SK-MEL-5 (cell line): ENCODE data around the gene NANOS1. TPM values are rescaled to one million over a fixed set of nuclear protein-coding genes. Genes with fewer than 3 reads are reported as not detected.
"Not testable (repeated sequence)": the region's sequence is repeated elsewhere in the genome, so short reads cannot be mapped to it uniquely, and the experiment has no call there.

Experiments used
- DNase-seq: peaks from one replicate; pipeline ENCODE4 v3.0.0-alpha.2; 2016; ENCODE audit warnings: low read depth, low spot score
- in situ Hi-C: cut with HindIII; loops from 2 replicates; pipeline ENCODE4 v1.10.0; 2016; ENCODE audit warnings: low sequenced_read_pairs, high pct_unique_total_duplicates, low pct_unique_long_range_greater_than_20kb
- total RNA-seq: library from RNA; depleted of rRNA; stranded (reverse); fragments of >200 nt; shearing (Covaris generic); gene quantifications from 2 replicates; pipeline ENCODE4 v1.2.3, GENCODE V29; 2014

NANOS1 gene
- total RNA-seq, 1 experiment from 2014 or later = 3.5 TPM

DNA sequence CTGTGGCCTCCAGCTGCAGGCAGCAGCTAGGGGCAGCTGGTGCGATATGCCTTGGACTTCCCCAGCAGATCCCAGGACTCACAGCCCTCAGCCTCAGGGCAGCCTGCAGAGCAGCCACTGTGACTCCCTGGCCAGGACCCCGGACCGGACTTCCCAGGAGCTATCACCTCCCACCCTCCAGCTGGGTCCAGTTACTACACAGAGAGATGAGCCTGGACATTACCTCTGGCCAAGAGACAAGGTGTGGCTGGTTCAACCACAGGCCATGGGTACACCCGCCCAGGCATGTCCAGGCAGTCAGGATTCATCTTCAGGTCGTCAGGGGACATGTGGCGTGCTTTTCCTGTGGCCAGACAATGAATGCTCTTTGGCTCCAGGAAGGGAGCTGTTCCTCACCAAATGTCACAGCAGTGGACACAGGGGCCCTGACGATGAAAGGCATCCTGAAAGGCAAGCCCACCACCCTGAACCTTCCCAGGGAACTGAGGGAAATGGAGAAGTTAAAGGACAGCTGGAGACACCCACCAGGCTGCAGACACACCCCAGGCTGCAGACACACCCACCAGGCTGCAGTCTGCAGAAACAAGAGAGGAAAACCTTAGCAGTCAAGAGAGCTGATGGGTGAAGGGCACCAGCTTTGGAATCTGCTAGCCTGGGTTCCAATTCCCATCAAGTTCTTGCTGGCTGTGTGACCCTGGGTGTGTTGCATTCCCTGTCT lies 25.8 kb upstream of the NANOS1 start:
- in situ Hi-C loops = no loop called here

DNA sequence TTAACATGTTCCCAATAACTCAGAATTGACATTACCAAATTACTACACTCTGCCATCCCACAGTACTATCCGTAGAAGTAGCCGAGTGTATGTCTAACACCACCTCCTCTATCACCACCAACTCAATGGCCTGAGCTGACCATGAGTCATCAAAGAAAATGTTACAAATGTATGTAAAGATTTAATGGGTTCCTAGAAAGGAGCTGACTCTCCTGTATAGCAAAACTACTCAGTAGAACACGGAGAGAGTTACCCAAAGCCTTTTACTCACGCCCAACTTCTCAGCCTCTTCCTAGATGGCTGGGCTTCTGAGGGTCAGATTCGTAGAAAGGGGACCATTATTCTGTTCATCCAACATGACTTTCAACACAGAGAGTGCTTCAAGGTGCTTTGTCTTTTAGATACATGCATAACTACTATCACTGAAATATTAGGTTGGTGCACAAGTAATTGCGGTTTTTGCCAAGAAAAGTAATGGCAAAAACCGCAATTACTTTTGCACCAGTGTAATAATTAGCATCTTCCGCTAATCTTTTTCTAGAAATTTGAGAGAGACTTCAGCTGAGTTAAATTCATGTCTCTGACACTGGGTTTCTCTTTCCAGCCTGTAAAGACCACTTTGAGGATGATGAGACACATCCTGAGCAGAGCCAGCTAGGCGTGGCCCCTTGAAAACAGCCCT lies 24.0 kb upstream of the NANOS1 start:
- in situ Hi-C loops = no loop called here
- DNase-seq = no peak

More for the DNA sequence above, 25.8 kb upstream of the NANOS1 start:
- no peak for DNase-seq

DNA sequence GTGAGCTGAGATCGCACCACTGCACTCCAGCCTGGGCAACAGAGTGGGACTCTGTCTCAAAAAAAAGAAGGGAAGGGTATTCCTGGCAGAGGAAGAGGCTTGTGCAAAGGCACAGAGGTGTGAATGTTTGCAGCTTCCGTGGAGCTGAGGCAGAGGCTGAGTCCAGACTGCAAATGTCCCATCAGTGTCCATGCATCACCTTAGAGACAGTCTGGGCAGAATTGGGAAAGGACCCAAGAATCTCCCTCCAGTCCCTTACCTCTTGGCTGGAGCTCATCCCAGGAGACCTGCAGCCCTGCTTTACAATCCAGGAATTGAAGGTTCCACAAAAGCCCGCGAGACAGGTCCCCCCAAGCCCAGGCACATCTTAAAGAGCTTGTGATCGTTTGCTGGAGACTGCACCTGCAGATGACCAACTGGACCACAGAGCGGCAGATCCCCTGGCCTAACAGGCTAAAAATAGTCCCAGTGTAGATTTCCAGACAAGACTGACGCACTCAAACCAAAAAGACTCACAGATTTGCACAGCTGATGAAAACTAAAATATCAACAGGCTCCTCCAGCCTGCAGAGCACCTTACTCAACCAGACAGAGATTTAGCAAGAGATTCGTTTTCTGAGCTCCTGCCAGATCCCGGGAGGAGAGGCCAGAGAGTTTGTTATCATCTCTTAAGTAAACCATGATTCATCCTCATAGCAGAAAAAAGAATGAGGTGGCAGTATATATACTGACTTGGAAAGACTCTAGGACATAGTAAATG lies 22.9 kb upstream of the NANOS1 start:
- in situ Hi-C loops = no loop called here
- no peak for DNase-seq

DNA sequence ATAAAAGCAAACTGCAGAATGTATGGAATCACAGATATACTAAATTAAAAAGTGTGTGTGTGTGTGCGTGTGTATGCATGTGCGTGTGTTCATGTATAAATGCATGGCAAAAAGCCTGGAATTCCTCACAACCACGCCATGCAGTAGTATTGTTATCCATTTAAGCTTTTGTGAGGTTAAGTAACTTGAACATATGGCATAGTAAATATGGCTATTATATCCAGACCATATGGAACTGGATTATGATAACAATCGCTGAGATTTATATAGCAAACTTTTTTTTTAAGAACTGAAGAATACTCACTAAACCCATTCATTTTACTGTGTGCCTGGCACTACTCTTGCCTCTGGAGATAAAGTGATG lies 22.3 kb upstream of the NANOS1 start:
- DNase-seq = no peak
- in situ Hi-C loops = no loop called here

DNA sequence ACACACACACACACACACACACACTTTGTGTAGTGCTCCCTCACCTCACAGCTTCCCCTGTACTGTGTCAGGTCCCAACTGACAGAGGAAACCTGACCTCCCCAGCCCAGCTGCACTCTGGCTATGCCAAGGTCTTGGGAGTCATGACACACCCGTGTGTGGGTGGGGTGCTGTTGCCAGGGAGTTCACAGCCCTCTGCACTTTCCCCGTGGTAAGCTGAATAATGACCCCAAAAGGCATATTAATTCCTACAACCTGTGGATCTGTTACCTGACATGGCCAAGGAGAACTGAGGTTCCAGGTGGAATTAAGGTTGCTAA lies 8.9 kb upstream of the NANOS1 start:
- DNase-seq = no peak
- in situ Hi-C loops = no loop called here

DNA sequence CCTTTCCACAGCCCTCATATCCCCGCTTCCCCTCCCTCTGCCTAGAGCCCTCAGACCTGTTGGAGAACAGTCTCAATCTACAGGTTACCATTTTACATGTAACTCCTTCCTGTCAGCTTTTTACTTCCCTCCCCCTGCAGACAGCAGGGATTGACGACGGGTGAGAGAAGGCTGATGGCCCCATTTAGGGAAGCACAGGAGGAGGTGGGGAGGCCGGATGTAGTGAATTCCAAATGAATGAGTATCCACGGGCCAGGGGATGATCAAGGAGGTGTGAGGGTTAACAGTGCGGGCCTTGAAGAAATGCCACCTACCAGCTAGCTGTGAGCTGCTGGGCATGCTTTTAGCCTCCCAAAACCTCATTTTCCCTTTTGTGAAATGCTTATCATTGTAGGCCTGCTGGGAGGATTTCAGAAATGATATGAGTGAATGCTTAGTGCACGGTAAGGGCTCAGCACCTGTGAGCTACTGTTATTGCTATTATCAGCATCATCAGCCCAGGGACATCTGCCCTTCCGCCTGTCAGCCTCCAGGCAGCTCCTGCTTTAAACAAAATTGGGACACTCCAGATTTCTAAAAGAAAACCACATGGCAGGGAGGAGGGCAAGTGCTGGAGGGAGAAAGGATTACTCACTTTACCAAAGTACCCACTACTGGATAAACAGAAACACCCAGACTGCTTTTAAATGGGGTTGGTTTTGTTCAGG lies 6.5 kb upstream of the NANOS1 start:
- no peak for DNase-seq
- in situ Hi-C loops = no loop called here

DNA sequence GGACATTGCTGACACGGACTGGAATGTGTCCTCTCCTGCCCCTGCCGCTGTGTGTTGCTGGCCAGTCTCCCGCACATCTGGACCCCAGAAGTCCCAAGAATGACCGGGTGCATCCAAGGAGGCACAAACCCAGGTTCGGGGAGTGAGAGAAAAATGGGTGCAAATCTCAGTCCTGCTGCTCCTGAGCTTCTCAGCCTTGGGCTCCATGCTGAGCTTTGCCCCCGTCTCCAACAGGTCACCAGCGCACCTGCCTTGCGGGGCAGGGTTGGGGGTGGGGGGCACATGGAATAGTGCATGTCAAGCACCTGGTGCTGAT lies 6.0 kb upstream of the NANOS1 start:
- in situ Hi-C loops = no loop called here
- DNase-seq = no peak

DNA sequence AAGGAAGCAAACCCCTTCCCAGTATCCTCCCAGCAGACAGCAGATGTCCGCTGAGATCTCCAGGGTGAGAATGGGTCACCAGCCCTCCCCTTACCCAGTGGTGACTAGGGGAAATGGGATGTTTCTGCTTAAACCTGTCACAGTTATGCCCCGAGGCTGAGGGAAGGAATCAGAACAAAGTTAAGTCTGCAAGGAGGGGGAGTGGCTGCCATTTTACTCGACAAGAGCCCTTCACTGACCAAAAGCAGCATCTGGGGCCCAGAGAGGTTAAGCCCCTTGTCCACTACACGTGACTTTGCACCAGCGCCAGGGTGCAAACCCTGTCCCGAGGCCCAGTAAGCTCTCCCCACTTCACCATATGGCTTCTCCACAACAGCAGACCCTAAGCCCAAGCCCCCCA lies 4.6 kb upstream of the NANOS1 start:
- in situ Hi-C loops = no loop called here
- no peak for DNase-seq

DNA sequence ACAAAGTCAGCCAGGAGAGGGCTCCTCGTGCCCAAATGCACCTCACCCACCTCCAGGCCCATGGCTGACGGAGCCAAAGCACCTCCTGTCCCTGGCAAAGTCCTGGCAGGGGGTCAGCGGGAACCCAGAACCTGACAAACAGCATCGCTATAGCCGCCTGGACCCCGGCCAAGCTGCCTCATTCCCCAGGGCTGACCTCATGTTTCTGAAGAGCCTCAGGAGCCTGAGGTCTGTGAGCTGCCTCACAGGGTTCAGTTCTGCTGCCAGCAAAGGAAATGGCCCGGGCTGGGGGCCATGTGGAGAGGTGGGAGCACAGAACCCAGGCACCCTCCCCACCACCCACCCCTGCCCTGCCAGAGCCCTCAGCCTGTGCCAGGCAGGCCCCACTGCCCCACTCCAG lies 4.2 kb upstream of the NANOS1 start:
- in situ Hi-C loops = no loop called here
- no peak for DNase-seq

DNA sequence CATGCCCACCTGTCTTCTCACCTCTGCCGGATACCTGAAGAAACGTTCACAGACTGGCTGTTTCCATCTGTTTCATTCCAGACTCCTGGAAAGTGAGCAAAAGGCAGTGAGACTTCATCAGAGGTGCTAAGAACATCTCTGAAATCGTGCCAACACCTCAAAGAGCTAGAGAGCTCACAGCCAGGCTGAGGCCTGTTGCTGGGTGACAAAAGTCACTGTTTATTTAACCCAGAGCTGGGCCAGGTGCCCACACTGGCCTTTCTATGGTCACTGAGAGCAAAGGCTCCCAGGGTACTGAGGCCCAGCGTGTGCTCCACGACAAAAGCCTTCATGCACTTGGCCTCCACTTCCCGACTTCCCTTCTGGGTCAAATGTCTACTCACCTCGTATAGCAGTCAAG lies 3.7 kb upstream of the NANOS1 start:
- no peak for DNase-seq

DNA sequence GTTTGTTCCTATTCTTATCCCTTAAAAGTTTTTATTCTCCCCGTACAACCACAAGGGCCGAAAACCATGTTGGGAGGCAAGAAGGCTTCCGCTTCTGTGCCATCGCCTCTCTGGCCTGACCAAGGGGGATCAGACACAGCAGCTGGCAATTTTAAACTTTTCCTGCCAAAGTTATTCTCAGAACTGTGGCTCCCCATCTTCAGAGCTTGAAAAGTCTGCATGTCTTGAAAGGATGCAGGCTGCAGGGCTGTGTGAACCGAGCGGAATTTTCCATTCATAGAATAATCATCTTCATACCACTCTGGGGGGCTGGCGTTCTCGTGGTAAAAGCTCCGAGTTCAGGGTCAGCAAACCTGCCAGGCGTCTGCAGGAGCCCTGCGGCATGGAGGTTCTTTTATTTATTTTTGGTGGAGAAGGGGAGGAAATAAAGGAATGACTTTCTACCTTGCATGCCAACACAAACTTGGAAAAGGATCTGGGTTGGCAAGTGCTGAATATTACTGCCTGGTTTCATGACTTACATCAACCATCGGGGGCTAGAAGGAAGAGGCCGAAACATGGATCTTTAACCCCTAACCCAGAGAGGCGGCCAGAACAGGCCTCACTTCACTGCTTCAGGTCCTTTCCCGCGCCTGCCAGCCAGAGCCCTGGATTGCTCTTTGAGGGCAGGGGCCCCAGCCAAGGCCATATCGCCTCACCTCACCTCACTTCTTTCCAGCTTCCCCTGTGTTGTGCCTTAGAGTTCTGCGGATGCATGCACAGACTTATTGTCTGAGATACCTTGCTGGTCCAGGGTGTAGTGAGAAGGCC lies 3.0 kb upstream of the NANOS1 start:
- DNase-seq = no peak
- in situ Hi-C loops = no loop called here

More for the DNA sequence above, 3.7 kb upstream of the NANOS1 start:
- in situ Hi-C loops = no loop called here

DNA sequence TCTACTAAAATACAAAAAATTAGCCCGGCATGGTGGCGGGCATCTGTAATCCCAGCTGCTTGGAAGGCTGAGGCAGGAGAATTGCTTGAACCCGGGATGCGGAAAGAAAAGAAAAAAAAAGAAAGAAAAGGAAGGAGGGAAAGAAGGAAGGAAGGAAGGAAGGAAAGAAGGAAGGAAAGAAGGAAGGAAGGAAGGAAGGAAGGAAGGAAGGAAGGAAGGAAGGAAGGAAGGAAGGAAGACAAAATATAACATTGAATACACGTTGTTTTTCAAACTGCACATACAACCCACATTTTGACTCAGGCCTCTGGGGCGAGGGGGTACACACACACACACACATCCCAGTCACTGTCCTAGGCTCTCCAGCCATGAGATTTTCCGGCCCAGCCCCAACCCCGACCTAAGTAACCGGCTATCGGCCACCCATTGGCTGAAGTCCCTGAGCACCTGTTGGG lies 1.0 kb upstream of the NANOS1 start:
- DNase-seq, in situ Hi-C loops: not testable (repeated sequence)

DNA sequence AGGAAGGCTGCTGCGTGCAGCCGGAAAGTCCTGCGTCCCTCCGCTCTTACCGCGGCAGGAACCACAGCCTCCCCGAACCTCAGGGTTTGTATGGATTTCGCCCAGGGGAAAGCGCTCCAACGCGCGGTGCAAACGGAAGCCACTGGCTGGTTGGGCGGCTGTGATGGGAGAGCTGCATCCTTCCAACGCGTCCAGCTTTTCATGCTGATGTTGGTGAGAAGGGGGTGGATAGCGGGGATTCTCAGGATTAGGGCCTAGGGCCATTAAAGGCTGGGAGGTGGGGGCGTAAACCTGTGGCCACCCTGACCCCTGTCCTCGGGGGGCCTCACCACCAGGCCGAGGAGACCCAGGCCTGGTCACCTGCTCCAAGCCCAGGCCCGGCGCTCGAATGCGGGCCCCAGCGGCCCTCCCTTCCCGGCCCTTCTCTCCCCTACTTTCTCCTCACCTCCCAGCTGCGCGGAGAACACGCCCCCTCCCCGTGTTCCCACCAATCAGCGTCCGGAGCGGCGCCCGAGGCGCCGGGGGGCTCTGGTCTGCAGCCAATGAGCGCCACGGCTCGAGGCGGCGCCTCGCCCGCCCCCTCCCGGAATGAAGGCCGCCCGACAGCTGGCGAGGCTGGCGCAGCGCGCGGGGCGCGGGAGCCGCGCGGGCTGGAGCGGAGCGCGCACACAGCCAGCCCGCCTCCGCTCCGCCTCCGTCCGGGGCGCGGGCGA lies 458 bp upstream of the NANOS1 start:
- peak; percentile 82 for DNase-seq
- in situ Hi-C loops = no loop called here

DNA sequence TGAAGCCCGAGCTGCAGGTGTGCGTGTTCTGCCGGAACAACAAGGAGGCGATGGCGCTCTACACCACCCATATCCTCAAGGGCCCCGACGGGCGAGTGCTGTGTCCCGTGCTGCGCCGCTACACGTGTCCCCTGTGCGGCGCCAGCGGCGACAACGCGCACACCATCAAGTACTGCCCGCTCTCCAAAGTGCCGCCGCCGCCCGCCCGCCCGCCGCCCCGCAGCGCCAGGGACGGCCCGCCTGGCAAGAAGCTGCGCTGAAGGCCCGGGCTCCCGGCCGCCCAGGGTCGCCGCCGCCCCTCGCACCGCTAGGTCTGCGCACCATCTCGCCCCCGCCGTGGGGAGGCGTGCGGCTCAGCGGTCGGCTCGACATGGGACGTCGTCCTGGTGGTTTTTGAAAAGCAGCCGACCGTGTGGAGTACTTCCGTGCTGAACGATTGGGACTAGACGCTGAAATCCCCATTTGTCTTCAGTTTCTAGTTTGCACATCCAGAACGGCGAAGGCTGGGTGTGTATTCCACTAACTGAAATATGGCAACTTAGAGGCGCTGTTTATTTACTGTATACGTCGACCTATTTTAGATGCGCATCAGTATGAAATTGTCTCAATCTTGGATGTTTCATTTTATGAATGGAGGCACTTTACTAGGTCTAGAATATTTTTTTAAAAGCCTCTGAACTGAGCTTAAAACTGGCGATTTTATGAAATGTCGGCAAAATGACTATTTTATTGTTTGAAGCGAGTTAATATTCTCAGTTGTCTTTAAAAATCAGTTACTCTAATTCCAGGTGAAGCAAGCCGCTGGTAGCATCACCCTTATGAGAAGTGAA lies 1.1 kb downstream of the NANOS1 start:
- DNase-seq = peak; percentile 44
- in situ Hi-C loops = no loop called here

DNA sequence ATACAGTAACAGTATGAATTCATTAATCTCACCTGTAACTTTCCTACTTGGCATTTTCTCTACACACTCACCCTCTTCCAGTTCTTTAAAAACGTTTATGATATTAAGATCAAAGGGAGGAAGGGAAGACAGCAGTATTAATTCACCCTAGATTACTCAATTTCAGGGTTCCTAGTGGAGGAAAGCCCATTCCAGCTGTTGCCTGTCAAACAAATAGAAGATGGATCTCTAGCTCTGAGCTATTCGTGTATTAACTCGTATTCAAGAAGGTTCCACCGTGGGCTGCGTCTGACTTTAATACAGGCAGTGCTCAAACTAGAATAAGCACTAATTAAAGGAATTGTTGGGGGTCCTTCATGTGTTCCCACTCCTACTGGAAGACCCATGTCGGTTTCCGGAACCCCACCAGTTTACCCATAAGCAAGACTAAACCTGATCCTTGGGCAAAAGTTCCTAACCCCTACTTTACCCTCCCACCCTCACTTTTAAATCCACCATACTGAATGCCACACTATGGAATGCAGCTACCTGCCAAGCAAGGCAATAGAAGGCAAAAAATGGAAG lies 2.1 kb downstream of the NANOS1 start:
- no peak for DNase-seq
- in situ Hi-C loops = no loop called here

DNA sequence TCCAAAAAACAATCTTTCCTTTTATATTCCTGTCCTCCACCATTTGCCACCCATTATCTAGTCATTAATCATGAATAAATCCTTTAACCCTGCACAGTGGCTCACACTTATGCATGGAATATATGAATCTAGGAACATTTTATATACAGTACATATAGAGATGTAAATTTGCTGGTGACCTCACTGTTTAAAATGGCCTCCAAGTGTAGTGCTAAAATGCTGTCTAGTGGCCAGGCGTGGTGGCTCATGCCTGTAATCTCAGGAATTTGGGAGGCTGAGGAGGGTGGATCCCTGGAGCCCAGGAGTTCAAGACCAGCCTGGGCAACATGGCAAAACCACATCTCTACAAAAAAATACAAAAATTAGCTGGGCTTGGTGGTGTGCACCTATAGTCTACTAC lies 9.6 kb downstream of the NANOS1 start:
- in situ Hi-C loops = no loop called here
- no peak for DNase-seq
